ENCODE measurements around the gene SAMD9L.

Gene SAMD9L

GRCh38 chr7:93161181-93161762 is 13.1 kb upstream of the SAMD9L start:
- H3K4me3 ChIP-seq (ENCODE audit: low read depth, low read length) = no peak overlapping the region
- TF ChIP-seq CTCF (IDR thresholded peaks at IDR 0.05; ENCODE audit: insufficient read depth, low read depth, low read length, missing control alignments) = no peak
- no peak for DNase-seq (ENCODE audit: low read depth)

- DNase-seq (ENCODE audit: low read depth) = no peak
- no peak overlapping the region for H3K4me3 ChIP-seq (ENCODE audit: low read depth, low read length)
- no peak for TF ChIP-seq CTCF (IDR thresholded peaks at IDR 0.05; ENCODE audit: insufficient read depth, low read depth, low read length, missing control alignments)
These were observed 12.2 kb upstream of the SAMD9L start for GRCh38 chr7:93160410-93160809.

- no peak overlapping the region for H3K4me3 ChIP-seq (ENCODE audit: low read depth, low read length)
- DNase-seq (ENCODE audit: low read depth) = no peak
- TF ChIP-seq CTCF (IDR thresholded peaks at IDR 0.05; ENCODE audit: insufficient read depth, low read depth, low read length, missing control alignments) = no peak
These were observed 11.3 kb upstream of the SAMD9L start for GRCh38 chr7:93159490-93159889.

- H3K4me3 ChIP-seq (ENCODE audit: low read depth, low read length) = no peak overlapping the region
- TF ChIP-seq CTCF (IDR thresholded peaks at IDR 0.05; ENCODE audit: insufficient read depth, low read depth, low read length, missing control alignments) = no peak
- DNase-seq (ENCODE audit: low read depth) = no peak
These were observed 8.7 kb upstream of the SAMD9L start for GRCh38 chr7:93156884-93157283.

- no peak for DNase-seq (ENCODE audit: low read depth)
- TF ChIP-seq CTCF (IDR thresholded peaks at IDR 0.05; ENCODE audit: insufficient read depth, low read depth, low read length, missing control alignments) = no peak
- H3K4me3 ChIP-seq (ENCODE audit: low read depth, low read length) = no peak overlapping the region
These were observed 2.1 kb upstream of the SAMD9L start for GRCh38 chr7:93150200-93150835.

GRCh38 chr7:93148727-93149126 is 542 bp upstream of the SAMD9L start:
- TF ChIP-seq CTCF (IDR thresholded peaks at IDR 0.05; ENCODE audit: insufficient read depth, low read depth, low read length, missing control alignments) = no peak
- peak overlapping the region; percentile 67 for H3K4me3 ChIP-seq (ENCODE audit: low read depth, low read length)
- DNase-seq (ENCODE audit: low read depth) = no peak

- TF ChIP-seq CTCF (IDR thresholded peaks at IDR 0.05; ENCODE audit: insufficient read depth, low read depth, low read length, missing control alignments) = no peak
- peak overlapping the region; percentile 67 for H3K4me3 ChIP-seq (ENCODE audit: low read depth, low read length)
- peak; percentile 77 for DNase-seq (ENCODE audit: low read depth)
These were observed 822 bp downstream of the SAMD9L start for GRCh38 chr7:93147363-93147762.
